Right kidney (tissue), 1 donor: Measurements from ENCODE around the gene ANP32A.

Experiments used
- DNase-seq: peaks from one replicate; pipeline ENCODE4 v3.0.0-alpha.2; 2016

The ANP32A gene

DNA sequence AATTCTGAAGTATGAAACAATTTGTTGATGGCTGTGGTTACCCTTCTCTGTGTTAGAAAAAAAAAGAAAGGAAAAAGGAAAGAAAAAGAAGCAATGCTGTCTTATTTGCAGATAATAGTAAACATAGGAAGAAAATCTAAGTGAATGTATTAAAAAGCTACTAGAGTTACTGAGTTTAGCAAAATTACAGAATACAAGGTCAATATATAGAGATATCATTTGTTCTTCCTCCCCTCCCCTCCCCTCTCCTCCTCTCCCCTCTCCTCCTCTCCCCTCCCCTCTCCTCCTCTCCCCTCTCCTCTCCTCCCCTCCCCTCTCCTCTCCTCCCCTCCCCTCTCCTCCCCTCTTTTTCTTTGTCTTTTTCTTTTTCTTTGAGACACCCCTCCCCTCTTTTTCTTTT is 69.1 kb downstream of the ANP32A start:
- no peak for DNase-seq

DNA sequence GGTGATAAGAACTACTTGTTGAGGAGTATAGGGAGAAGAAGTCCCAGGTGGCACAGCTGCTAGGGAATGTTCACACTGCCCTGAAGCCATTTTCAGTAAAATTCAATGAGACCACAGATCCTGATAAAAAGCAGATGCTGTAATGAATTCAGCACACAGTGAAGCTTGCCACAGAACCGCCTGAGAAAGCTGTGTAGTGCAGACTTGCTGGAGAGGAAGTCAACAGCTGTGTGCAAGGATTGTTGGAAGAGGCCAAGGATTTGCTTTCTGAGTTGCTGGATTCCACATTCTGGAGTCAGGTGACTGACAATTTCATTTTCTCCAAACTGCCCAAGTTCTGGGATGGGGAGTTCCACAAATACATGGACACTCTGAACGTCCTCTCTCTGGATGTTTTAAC is 70.9 kb downstream of the ANP32A start:
- no peak for DNase-seq

DNA sequence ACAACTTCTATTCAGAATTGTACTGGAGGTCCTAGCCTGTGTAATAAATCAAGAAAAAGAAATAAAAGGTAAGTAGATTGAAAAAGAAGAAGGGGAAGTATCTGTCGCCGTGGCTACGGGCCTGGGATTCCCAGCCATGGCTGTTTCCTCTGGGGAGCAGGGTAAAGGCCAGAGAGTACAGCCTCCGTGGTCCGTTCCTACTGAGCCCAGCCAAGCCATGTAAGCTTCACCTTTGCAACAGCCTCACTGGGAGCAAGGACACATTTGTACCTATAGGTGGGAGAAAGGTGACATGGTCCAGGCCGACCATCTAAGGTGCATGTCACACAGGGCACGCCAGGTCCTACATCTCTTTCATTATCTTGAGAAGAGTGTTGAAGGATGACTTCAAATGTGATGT is 71.3 kb downstream of the ANP32A start:
- no peak for DNase-seq

DNA sequence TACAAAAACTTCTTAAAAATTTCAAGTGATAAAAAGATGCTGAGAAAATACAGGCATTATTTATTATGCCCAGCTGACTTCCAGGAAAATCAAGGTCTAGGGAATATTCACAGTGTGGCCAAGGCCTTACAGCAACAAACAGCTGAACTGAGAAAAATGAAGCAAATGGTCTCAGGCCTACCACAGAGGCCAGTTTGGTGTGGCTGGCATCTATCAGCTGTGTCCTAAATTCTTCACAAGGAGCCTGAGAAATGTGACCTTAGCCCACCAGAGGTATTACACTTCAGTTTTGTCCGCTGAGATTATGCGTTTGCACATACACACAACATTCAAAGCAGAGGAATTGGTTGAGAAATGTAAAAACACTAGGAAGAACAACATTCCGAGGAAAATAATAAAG is 77.4 kb downstream of the ANP32A start:
- no peak for DNase-seq

DNA sequence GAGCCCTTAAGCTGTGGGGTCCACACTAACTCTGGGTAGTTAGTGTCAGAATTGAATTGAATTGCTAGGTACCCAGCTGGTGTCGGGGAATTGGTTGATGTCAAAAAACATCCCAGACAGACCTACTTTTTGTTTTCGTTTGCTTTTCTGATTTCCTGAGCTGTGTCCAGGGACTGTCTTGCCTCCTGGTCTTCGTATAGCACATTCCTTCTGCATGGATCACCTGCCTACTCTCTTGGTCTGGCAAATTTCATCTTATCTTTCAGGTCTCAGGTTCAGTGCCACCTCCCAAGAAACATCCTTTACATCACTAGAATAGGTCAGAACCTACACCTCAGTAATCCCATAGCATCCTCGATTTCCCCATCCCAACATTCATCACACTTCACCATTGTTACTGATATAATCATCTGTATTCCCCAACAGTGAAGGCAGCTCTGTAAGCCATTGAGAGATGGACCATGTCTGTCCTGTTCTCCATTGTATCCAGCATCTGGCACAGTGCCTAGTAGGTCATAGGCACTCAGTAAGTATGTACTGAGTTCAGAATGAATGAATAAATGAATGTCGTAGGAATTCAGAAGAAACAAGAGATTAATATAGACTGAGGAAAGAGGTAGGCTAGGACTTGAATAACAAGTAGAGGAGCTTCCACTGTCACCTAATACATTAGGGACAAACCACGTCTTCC is 81.2 kb downstream of the ANP32A start:
- DNase-seq = no peak

GRCh38 chr15:68735610-68736009 is 85.1 kb downstream of the ANP32A start:
- DNase-seq = no peak

GRCh38 chr15:68734881-68735280 is 85.8 kb downstream of the ANP32A start:
- DNase-seq = no peak

DNA sequence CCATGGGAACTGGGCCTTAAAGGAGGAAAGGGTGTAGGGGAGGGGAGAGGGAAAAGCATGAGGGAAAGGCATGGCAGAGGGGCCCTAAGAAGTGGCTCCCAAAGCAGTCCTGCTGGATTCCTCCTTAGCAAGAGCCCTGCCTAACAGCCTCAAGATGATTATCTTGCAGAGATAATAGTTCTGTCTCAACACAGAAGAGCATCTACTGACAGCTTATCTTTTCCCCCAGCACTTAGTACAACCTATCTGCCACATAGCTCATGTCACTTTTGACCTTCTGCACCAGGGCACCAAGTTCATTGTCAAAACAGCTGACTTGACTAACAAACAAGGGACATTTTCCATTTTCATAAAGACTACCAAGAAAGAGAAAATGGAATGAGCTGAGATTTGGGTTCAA is 86.3 kb downstream of the ANP32A start:
- DNase-seq = no peak

DNA sequence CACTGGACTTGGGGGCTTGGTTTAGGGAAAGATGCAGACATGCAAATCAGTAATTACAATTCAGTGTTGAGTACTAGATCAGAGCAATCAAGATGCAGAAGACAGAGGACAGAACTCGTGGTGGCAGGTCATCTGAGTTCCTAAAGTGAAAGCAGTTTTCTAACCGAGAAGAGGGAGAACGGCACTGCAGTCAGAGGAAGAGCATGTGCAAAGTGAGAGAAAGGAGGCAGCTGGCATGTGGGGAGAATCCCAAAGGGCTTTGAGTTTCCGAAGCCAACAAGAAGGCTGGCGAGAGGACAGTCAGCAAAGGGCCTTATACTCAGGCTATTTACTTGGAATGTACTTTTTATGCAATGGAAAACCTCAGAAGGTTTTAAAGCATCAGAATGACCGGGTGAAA is 87.0 kb downstream of the ANP32A start:
- no peak for DNase-seq

DNA sequence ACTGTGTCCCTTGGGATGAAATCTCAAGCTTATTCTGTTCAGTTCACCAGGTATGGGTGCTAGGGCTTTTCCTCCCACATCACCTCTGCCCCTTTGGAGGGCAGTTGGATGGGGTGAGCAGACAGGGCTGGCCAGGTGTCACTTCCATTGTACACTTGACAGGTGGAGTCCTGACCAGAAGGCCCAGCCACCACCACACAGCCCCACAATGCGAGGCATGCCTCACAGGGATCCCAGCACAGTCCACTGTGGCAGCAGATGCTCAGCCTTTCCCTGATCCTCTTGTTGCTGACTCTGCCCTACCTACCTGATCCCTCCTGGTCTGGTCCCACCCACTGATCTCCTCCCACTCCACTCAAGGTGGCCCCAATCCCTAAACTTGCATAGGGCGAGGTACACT is 88.2 kb downstream of the ANP32A start:
- DNase-seq = no peak

DNA sequence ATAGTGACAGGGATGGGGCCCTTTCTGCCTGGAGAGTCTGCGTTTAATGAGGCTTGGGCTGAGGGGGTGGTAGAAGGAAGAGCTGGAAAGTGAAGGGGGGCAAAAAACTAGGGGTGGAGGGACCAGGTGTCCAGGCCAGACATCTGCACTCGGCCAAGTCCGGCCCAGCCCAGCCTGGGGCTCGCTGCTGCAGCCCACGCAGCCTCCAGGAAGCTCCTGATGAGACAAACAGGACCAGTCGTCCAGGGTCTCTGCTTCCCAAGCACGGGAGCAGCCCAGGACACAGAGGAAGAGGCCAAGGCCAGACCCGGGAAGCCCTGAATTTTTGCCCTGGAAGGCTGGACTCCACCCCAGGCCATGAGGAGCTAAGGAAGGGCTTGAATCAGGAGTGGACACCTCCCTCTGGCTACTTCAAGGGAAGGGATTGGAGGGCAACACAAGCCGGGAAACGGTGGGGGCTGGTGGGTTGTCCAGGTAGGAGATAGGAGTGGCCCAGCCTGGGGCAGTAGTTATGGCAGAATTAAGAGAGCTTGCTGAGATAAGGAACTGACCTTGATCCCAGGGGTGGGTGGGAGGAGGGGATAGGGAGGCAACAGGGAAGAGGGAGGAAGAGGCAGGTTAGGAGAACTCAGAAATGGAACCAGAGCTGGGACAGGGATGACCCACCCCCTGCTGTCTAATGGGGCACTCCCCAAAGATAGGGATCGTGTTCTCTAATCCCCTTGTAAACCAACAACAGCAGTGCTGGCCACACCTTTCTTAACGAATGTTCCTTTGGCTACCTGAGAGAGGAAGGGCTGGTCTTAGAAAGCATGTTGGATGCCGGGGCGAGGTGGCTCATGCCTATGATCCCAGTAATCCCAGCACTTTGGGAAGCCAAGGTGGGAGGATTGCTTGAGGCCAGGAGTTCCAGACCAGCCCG is 89.5 kb downstream of the ANP32A start:
- no peak for DNase-seq

GRCh38 chr15:68730471-68730919 is 90.2 kb downstream of the ANP32A start:
- DNase-seq = peak; percentile 73

- DNase-seq = no peak
These were observed 90.8 kb downstream of the ANP32A start for GRCh38 chr15:68729789-68730411.
